IMR-90 (cell line): ENCODE results near the gene ITPK1. TPM values are rescaled to one million over a fixed set of nuclear protein-coding genes. Genes with fewer than 3 reads are reported as not detected.

Source experiments
- ATAC-seq: fragments of 200-7000 bp; cut with Tn5 transposase; 2 replicates; pipeline ENCODE4 v1.9.1; 2020; ENCODE audit warnings: low read depth, mild to moderate bottlenecking, moderate library complexity
- BruUV-seq: library from RNA; stranded (reverse); fragments of 400-500 nt; replicated peaks from 2 replicates; lab custom pipeline; 2021; lab: Mats Ljungman, UMichigan
- CTCF ChIA-PET: fragments of 300-600 bp; formaldehyde crosslinking; extraction: SDS; loops from one replicate; lab custom pipeline; 2021; ENCODE audit warnings: antibody characterized with exemption; lab: Yijun Ruan, JAX
- POLR2A ChIA-PET: fragments of 300-600 bp; sonication (Branson Sonifier 250); formaldehyde crosslinking; loops from one replicate; lab custom pipeline; 2022; ENCODE audit warnings: antibody characterized with exemption; ENCODE audit not compliant: unreplicated experiment; lab: Charles Lee
- DNase-seq: peaks from one replicate; pipeline ENCODE4 v3.0.0; 2013
- H2AFZ ChIP-seq: replicated peaks from 2 replicates; pipeline ENCODE3; 2013; ENCODE audit warnings: low read length, mild to moderate bottlenecking; ENCODE audit not compliant: poor library complexity
- H2AK5ac ChIP-seq: 2 replicates; pipeline ENCODE4 v1.6.1; 2013; ENCODE audit warnings: low read depth, low read length, inconsistent platforms
- H2AK9ac ChIP-seq: replicated peaks from 2 replicates; pipeline ENCODE3; 2013; ENCODE audit warnings: mild to moderate bottlenecking, low read depth, low read length, moderate library complexity; ENCODE audit not compliant: poor library complexity
- H2BK120ac ChIP-seq: 2 replicates; pipeline ENCODE4 v1.6.1; 2013; ENCODE audit warnings: low read depth, low read length, inconsistent platforms
- H2BK15ac ChIP-seq: 3 replicates; pipeline ENCODE4 v1.6.1; 2013; ENCODE audit warnings: low read depth, low read length, inconsistent platforms
- H2BK20ac ChIP-seq: 2 replicates; pipeline ENCODE4 v1.6.1; 2013; ENCODE audit warnings: low read depth, mild to moderate bottlenecking, inconsistent platforms, low read length, moderate library complexity
- H2BK5ac ChIP-seq: 2 replicates; pipeline ENCODE4 v1.6.1; 2013; ENCODE audit warnings: mild to moderate bottlenecking, low read depth, low read length, inconsistent platforms; ENCODE audit not compliant: poor library complexity, severe bottlenecking
- H3K14ac ChIP-seq: replicated peaks from 2 replicates; pipeline ENCODE4 v1.6.1; 2013; ENCODE audit warnings: low read depth, low read length, inconsistent platforms
- H3K18ac ChIP-seq: 2 replicates; pipeline ENCODE4 v1.6.1; 2013; ENCODE audit warnings: low read depth, low read length, control low read depth
- H3K23ac ChIP-seq: 2 replicates; pipeline ENCODE4 v1.6.1; 2013; ENCODE audit warnings: low read depth, low read length, inconsistent platforms
- H3K27ac ChIP-seq: 2 replicates; pipeline ENCODE4 v1.5.1; 2013; ENCODE audit warnings: mild to moderate bottlenecking, control low read depth, low read length; ENCODE audit not compliant: insufficient read depth
- H3K27me3 ChIP-seq: 2 replicates; pipeline ENCODE4 v1.6.1; 2013; ENCODE audit warnings: low read length; ENCODE audit not compliant: control insufficient read depth, insufficient read depth
- H3K36me3 ChIP-seq: 2 replicates; pipeline ENCODE4 v1.6.1; 2013; ENCODE audit warnings: low read length, mixed read lengths; ENCODE audit not compliant: control insufficient read depth, insufficient read depth
- H3K4ac ChIP-seq: 2 replicates; pipeline ENCODE4 v1.6.1; 2013; ENCODE audit warnings: low read depth, low read length, inconsistent platforms
- H3K4me1 ChIP-seq: 2 replicates; pipeline ENCODE4 v1.6.1; 2013; ENCODE audit warnings: low read length, mixed read lengths; ENCODE audit not compliant: control insufficient read depth, insufficient read depth
- H3K4me2 ChIP-seq: 2 replicates; pipeline ENCODE4 v1.6.1; 2013; ENCODE audit warnings: low read depth, mild to moderate bottlenecking, control low read depth, low read length, moderate library complexity
- H3K4me3 ChIP-seq: 2 replicates; pipeline ENCODE4 v1.5.1; 2013; ENCODE audit warnings: low read depth, mild to moderate bottlenecking, control low read depth, low read length, moderate library complexity; ENCODE audit not compliant: insufficient read depth
- H3K56ac ChIP-seq: 2 replicates; pipeline ENCODE4 v1.6.1; 2013; ENCODE audit warnings: low read length, inconsistent platforms; ENCODE audit not compliant: insufficient read depth; ENCODE audit errors: extremely low read depth
- H3K79me1 ChIP-seq, 2 experiments: 2 replicates each; pipeline ENCODE4 v1.6.1; 2013; ENCODE audit warnings: low read length in 2 of 2, inconsistent platforms in 1 of 2, low read depth in 1 of 2
- H3K9ac ChIP-seq: 2 replicates; pipeline ENCODE4 v1.6.1; 2013; ENCODE audit warnings: low read depth, low read length, control low read depth
- H3K9me1 ChIP-seq: 2 replicates; pipeline ENCODE4 v1.6.1; 2013; ENCODE audit warnings: low read length, inconsistent platforms; ENCODE audit not compliant: insufficient read depth
- H3K9me3 ChIP-seq: 2 replicates; pipeline ENCODE4 v1.6.1; 2013; ENCODE audit warnings: low read length; ENCODE audit not compliant: control insufficient read depth, insufficient read depth
- H4K20me1 ChIP-seq: 2 replicates; pipeline ENCODE4 v1.6.1; 2013; ENCODE audit warnings: low read length, inconsistent platforms; ENCODE audit not compliant: insufficient read depth
- H4K5ac ChIP-seq: 2 replicates; pipeline ENCODE4 v1.6.1; 2013; ENCODE audit warnings: mild to moderate bottlenecking, low read depth, low read length, control low read depth
- H4K8ac ChIP-seq, 2 experiments: 2 replicates each; pipeline ENCODE4 v1.6.1; 2013; ENCODE audit warnings: low read depth in 2 of 2, low read length in 2 of 2, control low read depth in 1 of 2, inconsistent platforms in 1 of 2
- H4K91ac ChIP-seq: 2 replicates; pipeline ENCODE4 v1.6.1; 2013; ENCODE audit warnings: low read depth, low read length, inconsistent platforms; ENCODE audit not compliant: insufficient read depth
- BHLHE40 ChIP-seq: fragments of 150-350 bp; IDR thresholded peaks from 2 replicates; pipeline ENCODE4 v1.6.1; 2016; ENCODE audit warnings: mild to moderate bottlenecking, low read depth, low read length
- CHD1 ChIP-seq: IDR thresholded peaks from 2 replicates; pipeline ENCODE4 v1.6.1; 2012; ENCODE audit warnings: low read depth, low read length, improper control_type of control experiment
- MXI1 ChIP-seq: IDR thresholded peaks from 2 replicates; pipeline ENCODE4 v1.6.1; 2012; ENCODE audit warnings: low read depth, mild to moderate bottlenecking, low read length, moderate library complexity, borderline replicate concordance
- RAD21 ChIP-seq: IDR thresholded peaks from 2 replicates; pipeline ENCODE4 v1.6.1; 2012; ENCODE audit warnings: low read length, improper control_type of control experiment
- WGBS, 2 experiments: methylation state at CpG; one replicate each; pipeline versions ENCODE4 v1.1.5 to v1.1.7; 2013; ENCODE audit warnings: missing lambda C conversion rate in 2 of 2; ENCODE audit not compliant: insufficient read length in 1 of 2; ENCODE audit errors: extremely low coverage in 2 of 2; 5-methylcytosine and 5-hydroxymethylcytosine counted together
- dilution Hi-C: fragments of 300-500 bp; cut with HindIII; formaldehyde crosslinking; loops from one replicate; pipeline ENCODE4 v1.14.3; 2018; ENCODE audit warnings: low sequenced_read_pairs; ENCODE audit not compliant: unreplicated experiment
- in situ Hi-C: fragments of 300-500 bp; cut with MboI; formaldehyde crosslinking; loops from 3 replicates; pipeline ENCODE4 v1.14.3; 2019; ENCODE audit warnings: low sequenced_read_pairs, inconsistent platforms, mixed read lengths
- intact Hi-C: fragments of 100-400 bp; cut with micrococcal nuclease; formaldehyde crosslinking; loops from 2 replicates; pipeline ENCODE4 v1.10.0; 2022
- polyA plus RNA-seq, 3 experiments: library from polyadenylated mRNA; depleted of rRNA; stranded (reverse); fragments of >200 nt; gene quantifications; 2 replicates each; pipeline ENCODE4 v1.2.3, GENCODE V29; 2012; ENCODE audit warnings: low replicate concordance in 1 of 3
- total RNA-seq: library from RNA; depleted of rRNA; stranded (reverse); fragments of >200 nt; gene quantifications from 2 replicates; pipeline ENCODE4 v1.2.3, GENCODE V29; 2012
- TF ChIP-seq, protein P1 (sequence below): fragments of 150-350 bp; IDR thresholded peaks from 2 replicates; pipeline ENCODE4 v1.6.1; 2016; ENCODE audit warnings: low read depth, mild to moderate bottlenecking, low read length, moderate library complexity, borderline replicate concordance

Gene ITPK1
- total and polyA plus RNA-seq, 2 of the 4 experiments (the other 2 are of a cell fraction): 21.7 to 26.9 TPM

DNA sequence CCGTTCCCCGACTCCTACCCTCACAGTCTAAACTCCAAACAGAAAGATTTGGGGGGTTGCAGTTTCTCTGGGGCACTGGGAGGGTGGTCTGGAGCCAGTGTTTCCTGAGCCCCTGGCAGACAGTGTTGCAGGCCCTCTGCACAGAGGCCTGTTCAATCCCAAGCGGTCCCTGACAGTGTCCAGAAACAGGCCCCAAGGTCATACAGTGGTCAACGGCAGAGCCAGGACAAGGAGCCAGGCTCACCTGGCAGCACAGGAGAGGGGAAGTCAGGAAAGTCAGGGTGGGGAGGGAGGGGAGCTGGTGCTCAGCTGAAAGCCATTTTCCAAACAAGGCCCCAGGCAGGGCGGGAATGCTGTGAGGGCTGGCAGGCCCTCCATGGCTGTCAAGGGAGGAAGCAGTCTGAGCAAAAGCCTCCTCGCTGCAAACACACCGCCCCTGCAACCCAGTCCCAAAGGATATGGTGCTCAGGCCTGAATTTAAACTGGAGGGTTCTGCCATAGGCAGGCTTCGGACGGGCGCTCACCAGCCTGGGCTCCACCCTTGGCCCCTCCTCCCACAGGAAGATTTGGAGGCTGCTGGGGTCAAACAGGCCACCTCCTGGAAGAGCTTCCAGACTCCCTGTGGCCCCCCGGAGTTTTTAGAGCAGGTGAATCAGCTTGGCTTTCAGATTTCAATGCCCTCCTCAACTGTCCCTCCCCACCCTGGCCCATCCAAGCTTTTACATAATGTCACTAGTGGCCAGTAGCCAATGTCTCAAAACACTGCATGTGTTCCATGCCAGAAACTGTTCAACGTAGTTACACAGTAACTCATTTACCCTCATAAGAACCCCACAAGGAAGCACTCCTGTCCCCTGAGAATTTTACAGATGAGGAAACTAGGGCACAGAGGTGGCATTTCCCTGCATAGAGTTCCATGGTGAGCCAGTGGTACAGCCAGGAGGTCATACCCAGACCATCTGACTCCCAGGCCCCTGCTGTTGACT is 151.3 kb downstream of the ITPK1 start:
- no TSS peak for BruUV-seq
- Histone ChIP-seq H3K23ac (no peak overlapping the region), H2BK5ac (no peak overlapping the region), H2BK15ac (no peak overlapping the region), H2AK5ac (no peak overlapping the region), H2AK9ac (no peak overlapping the region), H3K27me3 (no peaks in the 10 kb centered on the region), H3K27ac (no peak overlapping the region), H4K20me1 (no peaks in the 10 kb centered on the region), H4K5ac (no peak overlapping the region), H3K14ac (no peak overlapping the region), H3K4me1 (0 out of 2 replicates have a peak, but pooled peaks cover 1% of the 10 kb centered on the region), H3K56ac (no peak overlapping the region), H3K4ac (no peak overlapping the region), H3K79me1 (no peaks in the 10 kb centered on the region), H4K91ac (no peak overlapping the region), H3K9me1 (peaks cover 11% of the 10 kb centered on the region; the same call in 1 of the 2 replicates), H2BK20ac (no peak overlapping the region), H2BK120ac (no peak overlapping the region), H4K8ac (no peak overlapping the region), H3K4me3 (no peak overlapping the region), H3K9ac (no peak overlapping the region), H3K4me2 (no peak overlapping the region), H3K36me3 (no peaks in the 10 kb centered on the region), H3K9me3 (no peaks in the 10 kb centered on the region), H2AFZ (no peak overlapping the region), H3K18ac (no peak overlapping the region)
- no peak for DNase-seq
- ATAC-seq: no peak
- TF ChIP-seq MXI1: no peak
- no peak for TF ChIP-seq RAD21
- no peak for TF ChIP-seq BHLHE40
- TF ChIP-seq, protein P1, sequence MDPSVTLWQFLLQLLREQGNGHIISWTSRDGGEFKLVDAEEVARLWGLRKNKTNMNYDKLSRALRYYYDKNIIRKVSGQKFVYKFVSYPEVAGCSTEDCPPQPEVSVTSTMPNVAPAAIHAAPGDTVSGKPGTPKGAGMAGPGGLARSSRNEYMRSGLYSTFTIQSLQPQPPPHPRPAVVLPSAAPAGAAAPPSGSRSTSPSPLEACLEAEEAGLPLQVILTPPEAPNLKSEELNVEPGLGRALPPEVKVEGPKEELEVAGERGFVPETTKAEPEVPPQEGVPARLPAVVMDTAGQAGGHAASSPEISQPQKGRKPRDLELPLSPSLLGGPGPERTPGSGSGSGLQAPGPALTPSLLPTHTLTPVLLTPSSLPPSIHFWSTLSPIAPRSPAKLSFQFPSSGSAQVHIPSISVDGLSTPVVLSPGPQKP: no peak
- no peak for TF ChIP-seq CHD1
- ChIA-PET POLR2A (no interaction called here), CTCF (no interaction called here)
- 100% methylated on average over 1 of the region's 12 CpGs; no CpG with 5 or more reads in 1 of the 2 experiments for WGBS, 2 experiments
- dilution Hi-C loops (no loop called here), in situ Hi-C loops (no loop called here), intact Hi-C loops (no loop called here)
